GM18951 (cell line): ENCODE measurements around the gene NFASC.

Experiments used
- POLR2A ChIP-seq: IDR thresholded peaks from 4 replicates; pipeline ENCODE4 v1.6.1; 2011; ENCODE audit warnings: mild to moderate bottlenecking; ENCODE audit not compliant: insufficient read length, insufficient read depth; ENCODE audit errors: extremely low read depth
- in situ Hi-C: fragments of 300-500 bp; cut with MboI; formaldehyde crosslinking; loops from one replicate; pipeline ENCODE4 v1.12.0; 2022; ENCODE audit warnings: low sequenced_read_pairs, mixed read lengths, inconsistent platforms; ENCODE audit not compliant: unreplicated experiment

Gene NFASC

GRCh38 chr1:204870160-204870912 lies at the start of gene NFASC:
Gene NFASC (plus strand): TSS chr1:204870862. CDS start chr1:204944316, 73,454 bp downstream.
- no peak for TF ChIP-seq POLR2A
- in situ Hi-C loops = no loop called here

GRCh38 chr1:204821476-204821875 lies 49.2 kb upstream of the NFASC start:
- in situ Hi-C loops = loop anchor here (25.0 kb wide), 1 partner anchor 384 kb away; no protein-coding TSS in a partner anchor
- no peak for TF ChIP-seq POLR2A

- in situ Hi-C loops = loop anchor here (25.0 kb wide), 1 partner anchor 385 kb away; no protein-coding TSS in a partner anchor
- TF ChIP-seq POLR2A = no peak
Measured at GRCh38 chr1:204821924-204822323, 48.7 kb upstream of the NFASC start.

- TF ChIP-seq POLR2A = no peak
- in situ Hi-C loops = no loop called here
Measured at GRCh38 chr1:204826970-204827369, 43.7 kb upstream of the NFASC start.

- TF ChIP-seq POLR2A = no peak
- in situ Hi-C loops = no loop called here
Measured at GRCh38 chr1:204828352-204828850, 42.3 kb upstream of the NFASC start.

GRCh38 chr1:204829133-204829825 lies 41.4 kb upstream of the NFASC start:
- no peak for TF ChIP-seq POLR2A
- in situ Hi-C loops = no loop called here

- TF ChIP-seq POLR2A = no peak
- in situ Hi-C loops = no loop called here
Measured at GRCh38 chr1:204830747-204831146, 39.9 kb upstream of the NFASC start.

- TF ChIP-seq POLR2A = no peak
- in situ Hi-C loops = no loop called here
Measured at GRCh38 chr1:204831186-204831585, 39.5 kb upstream of the NFASC start.

GRCh38 chr1:204834336-204834735 lies 36.3 kb upstream of the NFASC start:
- TF ChIP-seq POLR2A = no peak
- in situ Hi-C loops = no loop called here

- no peak for TF ChIP-seq POLR2A
- in situ Hi-C loops = no loop called here
Measured at GRCh38 chr1:204834752-204835151, 35.9 kb upstream of the NFASC start.

GRCh38 chr1:204835737-204836136 lies 34.9 kb upstream of the NFASC start:
- in situ Hi-C loops = no loop called here
- no peak for TF ChIP-seq POLR2A

- TF ChIP-seq POLR2A = no peak
Measured at GRCh38 chr1:204836856-204837255, 33.8 kb upstream of the NFASC start.

GRCh38 chr1:204837440-204838084 lies 33.1 kb upstream of the NFASC start:
- no peak for TF ChIP-seq POLR2A

More at GRCh38 chr1:204836856-204837255, 33.8 kb upstream of the NFASC start:
- in situ Hi-C loops = no loop called here

More at GRCh38 chr1:204837440-204838084, 33.1 kb upstream of the NFASC start:
- in situ Hi-C loops = no loop called here
